Measurements from ENCODE around the gene SELENOO. TPM values are rescaled to one million over a fixed set of nuclear protein-coding genes. Genes with fewer than 3 reads are reported as not detected.
A peak's percentile ranks its signal among the peaks of the same experiment; 100 is the strongest.
"Not testable (repeated sequence)": the region's sequence is repeated elsewhere in the genome, so short reads cannot be mapped to it uniquely, and the experiment has no call there.

Gene SELENOO
- polyA plus RNA-seq, 1 experiment: 6.8 TPM

- Histone ChIP-seq H3K9me3 (ENCODE audit: control insufficient read depth, insufficient read depth, low read length) (peaks cover 14% of the 10 kb centered on the region; the same call in 1 of the 2 replicates), H3K4me3 (ENCODE audit: low read depth, low read length) (no peak overlapping the region), H3K27ac (ENCODE audit: low read depth, low read length) (no peak overlapping the region), H3K27me3 (ENCODE audit: control insufficient read depth, insufficient read depth, low read length) (peaks cover 6% of the 10 kb centered on the region)
- POLR2A ChIA-PET: no interaction called here
- CTCF ChIA-PET: no interaction called here
- TF ChIP-seq CTCF (IDR thresholded peaks at IDR 0.05; ENCODE audit: low read depth, low read length): no peak
- no peak for DNase-seq (ENCODE audit: low read depth, low spot score)
These were observed 35.2 kb upstream of the SELENOO start for GRCh38 chr22:50165436-50166123.

- no peak overlapping the region for H3K27ac ChIP-seq (ENCODE audit: low read depth, low read length)
- CTCF ChIA-PET: no interaction called here
- peaks cover 14% of the 10 kb centered on the region; the same call in 1 of the 2 replicates for H3K9me3 ChIP-seq (ENCODE audit: control insufficient read depth, insufficient read depth, low read length)
- H3K27me3 ChIP-seq (ENCODE audit: control insufficient read depth, insufficient read depth, low read length): peaks cover 16% of the 10 kb centered on the region
- DNase-seq (ENCODE audit: low read depth, low spot score): no peak
- POLR2A ChIA-PET: no interaction called here
- no peak for TF ChIP-seq CTCF (IDR thresholded peaks at IDR 0.05; ENCODE audit: low read depth, low read length)
- H3K4me3 ChIP-seq (ENCODE audit: low read depth, low read length): no peak overlapping the region
These were observed 32.9 kb upstream of the SELENOO start for GRCh38 chr22:50167689-50168489.

DNA sequence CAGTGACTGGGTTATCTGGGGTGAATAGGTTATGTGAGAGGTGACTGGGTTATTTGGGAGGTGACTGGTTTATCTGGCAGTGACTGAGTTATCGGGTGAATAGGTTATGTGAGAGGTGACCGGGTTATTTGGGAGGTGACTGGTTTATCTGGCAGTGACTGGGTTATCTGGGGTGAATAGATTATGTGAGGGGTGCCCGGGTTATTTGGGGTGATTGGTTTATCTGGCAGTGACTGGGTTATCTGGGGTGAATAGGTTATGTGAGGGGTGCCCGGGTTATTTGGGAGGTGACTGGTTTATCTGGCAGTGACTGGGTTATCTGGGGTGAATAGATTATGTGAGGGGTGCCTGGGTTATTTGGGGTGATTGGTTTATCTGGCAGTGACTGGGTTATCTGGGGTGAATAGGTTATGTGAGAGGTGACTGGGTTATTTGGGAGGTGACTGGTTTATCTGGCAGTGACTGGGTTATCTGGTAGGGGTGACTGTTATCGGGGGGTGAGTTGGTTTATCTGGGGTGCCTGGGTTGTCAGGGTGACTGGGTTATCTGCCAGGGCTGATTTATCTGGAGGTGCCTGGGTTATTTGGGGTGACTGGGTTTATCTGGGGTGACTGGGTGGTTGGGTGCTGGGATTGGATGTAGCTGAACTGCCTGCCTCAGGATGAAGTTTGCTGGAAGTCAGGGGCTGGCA lies 32.2 kb upstream of the SELENOO start:
- Histone ChIP-seq H3K27me3 (ENCODE audit: control insufficient read depth, insufficient read depth, low read length) (peaks cover 16% of the 10 kb centered on the region), H3K9me3 (ENCODE audit: control insufficient read depth, insufficient read depth, low read length) (peaks cover 14% of the 10 kb centered on the region; the same call in 1 of the 2 replicates)
- CTCF ChIA-PET; H3K4me3 ChIP-seq (ENCODE audit: low read depth, low read length); H3K27ac ChIP-seq (ENCODE audit: low read depth, low read length); POLR2A ChIA-PET; DNase-seq (ENCODE audit: low read depth, low spot score): not testable (repeated sequence)

GRCh38 chr22:50169181-50169759 lies 31.5 kb upstream of the SELENOO start:
- Histone ChIP-seq H3K9me3 (ENCODE audit: control insufficient read depth, insufficient read depth, low read length) (peaks cover 14% of the 10 kb centered on the region; the same call in 1 of the 2 replicates), H3K27me3 (ENCODE audit: control insufficient read depth, insufficient read depth, low read length) (peaks cover 16% of the 10 kb centered on the region), H3K4me3 (ENCODE audit: low read depth, low read length) (no peak overlapping the region; the same call in 1 of the 2 replicates), H3K27ac (ENCODE audit: low read depth, low read length) (no peak overlapping the region)
- TF ChIP-seq CTCF (IDR thresholded peaks at IDR 0.05; ENCODE audit: low read depth, low read length): no peak
- ChIA-PET POLR2A (no interaction called here), CTCF (no interaction called here)
- no peak for DNase-seq (ENCODE audit: low read depth, low spot score)

- Histone ChIP-seq H3K9me3 (ENCODE audit: control insufficient read depth, insufficient read depth, low read length) (peaks cover 14% of the 10 kb centered on the region; the same call in 1 of the 2 replicates), H3K27ac (ENCODE audit: low read depth, low read length) (no peak overlapping the region), H3K27me3 (ENCODE audit: control insufficient read depth, insufficient read depth, low read length) (peaks cover 16% of the 10 kb centered on the region), H3K4me3 (ENCODE audit: low read depth, low read length) (peak overlapping the region; percentile 43)
- DNase-seq (ENCODE audit: low read depth, low spot score): no peak
- CTCF ChIA-PET: no interaction called here
- no peak for TF ChIP-seq CTCF (IDR thresholded peaks at IDR 0.05; ENCODE audit: low read depth, low read length)
- POLR2A ChIA-PET: no interaction called here
These were observed 31.0 kb upstream of the SELENOO start for GRCh38 chr22:50169774-50170341.

Measured in AG04450 (cell line).